ENCODE measurements around the gene DHRS9.

The DHRS9 gene

GRCh38 chr2:169071455-169071854 is 2.1 kb downstream of the DHRS9 start:
- TF ChIP-seq CTCF (IDR thresholded peaks at IDR 0.05), result no peak
- Mint-ChIP-seq H3K27me3 (ENCODE audit: low read depth, poor library complexity) (peaks cover 7% of the 10 kb centered on the region), H3K9me3 (no peaks in the 10 kb centered on the region), H3K27ac (peak overlapping the region; percentile 11), H3K36me3 (ENCODE audit: low read depth) (no peaks in the 10 kb centered on the region), H3K4me3 (no peak overlapping the region), H3K4me1 (peaks cover 20% of the 10 kb centered on the region)
- no peak for DNase-seq

GRCh38 chr2:169072163-169072925 is 3.0 kb downstream of the DHRS9 start:
- Mint-ChIP-seq H3K27ac (peak overlapping the region; percentile 1), H3K27me3 (ENCODE audit: low read depth, poor library complexity) (peaks cover 7% of the 10 kb centered on the region), H3K36me3 (ENCODE audit: low read depth) (no peaks in the 10 kb centered on the region), H3K4me3 (no peak overlapping the region), H3K9me3 (no peaks in the 10 kb centered on the region), H3K4me1 (peaks cover 20% of the 10 kb centered on the region)
- no peak for DNase-seq
- no peak for TF ChIP-seq CTCF (IDR thresholded peaks at IDR 0.05)

- Mint-ChIP-seq H3K9me3 (no peaks in the 10 kb centered on the region), H3K27me3 (ENCODE audit: low read depth, poor library complexity) (peaks cover 7% of the 10 kb centered on the region), H3K4me3 (no peak overlapping the region), H3K36me3 (ENCODE audit: low read depth) (no peaks in the 10 kb centered on the region), H3K4me1 (peaks cover 20% of the 10 kb centered on the region), H3K27ac (no peak overlapping the region)
- no peak for TF ChIP-seq CTCF (IDR thresholded peaks at IDR 0.05)
- DNase-seq, result no peak
Observed at GRCh38 chr2:169073211-169073962, 4.0 kb downstream of the DHRS9 start.

- Mint-ChIP-seq H3K9me3 (no peaks in the 10 kb centered on the region), H3K36me3 (ENCODE audit: low read depth) (no peaks in the 10 kb centered on the region), H3K4me3 (no peak overlapping the region), H3K27me3 (ENCODE audit: low read depth, poor library complexity) (peaks cover 7% of the 10 kb centered on the region), H3K27ac (peak overlapping the region; percentile 75), H3K4me1 (peaks cover 20% of the 10 kb centered on the region)
- DNase-seq, result no peak
- no peak for TF ChIP-seq CTCF (IDR thresholded peaks at IDR 0.05)
Observed at GRCh38 chr2:169073963-169074751, 4.8 kb downstream of the DHRS9 start.

GRCh38 chr2:169077674-169078240 is 8.4 kb downstream of the DHRS9 start:
- no peak for DNase-seq

More at GRCh38 chr2:169077674-169078240, 8.4 kb downstream of the DHRS9 start:
- no peaks in the 10 kb centered on the region for H3K36me3 Mint-ChIP-seq (ENCODE audit: low read depth)
- H3K9me3 Mint-ChIP-seq, result no peaks in the 10 kb centered on the region
- peaks cover 7% of the 10 kb centered on the region for H3K4me1 Mint-ChIP-seq
- H3K27me3 Mint-ChIP-seq (ENCODE audit: low read depth, poor library complexity), result peaks cover 6% of the 10 kb centered on the region
- H3K27ac Mint-ChIP-seq, result no peak overlapping the region
- no peak for TF ChIP-seq CTCF (IDR thresholded peaks at IDR 0.05)
- no peak overlapping the region for H3K4me3 Mint-ChIP-seq

Data from nephron progenitor cell (in vitro differentiated cells).